GM21367 (cell line): ENCODE data around the gene STK39.

Experiments used
- ATAC-seq: cut with Tn5 transposase; IDR thresholded peaks from one replicate; pipeline ENCODE4 v1.9.1; 2021; ENCODE audit not compliant: unreplicated experiment

Gene STK39

GRCh38 chr2:168244318-168244717, 3.1 kb downstream of the STK39 start:
- ATAC-seq = no peak

- ATAC-seq = no peak
Observed at GRCh38 chr2:168243061-168243460, 4.3 kb downstream of the STK39 start.

GRCh38 chr2:168241746-168242145, 5.6 kb downstream of the STK39 start:
- no peak for ATAC-seq

- no peak for ATAC-seq
Observed at GRCh38 chr2:168241208-168241607, 6.2 kb downstream of the STK39 start.

GRCh38 chr2:168239281-168239680, 8.1 kb downstream of the STK39 start:
- ATAC-seq = no peak

GRCh38 chr2:168237741-168238140, 9.7 kb downstream of the STK39 start:
- no peak for ATAC-seq

- no peak for ATAC-seq
Observed at GRCh38 chr2:168234407-168235085, 12.8 kb downstream of the STK39 start.

- ATAC-seq = no peak
Observed at GRCh38 chr2:168233726-168234406, 13.5 kb downstream of the STK39 start.

- no peak for ATAC-seq
Observed at GRCh38 chr2:168233166-168233565, 14.2 kb downstream of the STK39 start.

GRCh38 chr2:168231609-168232241, 15.7 kb downstream of the STK39 start:
- ATAC-seq = no peak

- ATAC-seq = no peak
Observed at GRCh38 chr2:168230389-168230788, 17.0 kb downstream of the STK39 start.

GRCh38 chr2:168224346-168224745, 23.0 kb downstream of the STK39 start:
- ATAC-seq = no peak

- no peak for ATAC-seq
Observed at GRCh38 chr2:168222088-168222487, 25.3 kb downstream of the STK39 start.

- ATAC-seq = no peak
Observed at GRCh38 chr2:168220965-168221819, 26.2 kb downstream of the STK39 start.

GRCh38 chr2:168217920-168218319, 29.5 kb downstream of the STK39 start:
- ATAC-seq = no peak

GRCh38 chr2:168216351-168217005, 30.9 kb downstream of the STK39 start:
- ATAC-seq = no peak

- ATAC-seq = no peak
Observed at GRCh38 chr2:168215813-168216212, 31.6 kb downstream of the STK39 start.

- ATAC-seq = no peak
Observed at GRCh38 chr2:168212866-168213265, 34.5 kb downstream of the STK39 start.

- ATAC-seq = no peak
Observed at GRCh38 chr2:168212167-168212566, 35.2 kb downstream of the STK39 start.

GRCh38 chr2:168211664-168212163, 35.7 kb downstream of the STK39 start:
- peak; percentile 81 for ATAC-seq
